Upper lobe of left lung (tissue), 6 donors: ENCODE data around the gene TEX13A. TPM values are rescaled to one million over a fixed set of nuclear protein-coding genes. Genes with fewer than 3 reads are reported as not detected.

ENCODE experiments used
- ATAC-seq, 2 donors: fragments of 200-7000 bp; cut with Tn5 transposase; one replicate each; pipeline ENCODE4 v1.9.1; 2022; ENCODE audit warnings: mild to moderate bottlenecking in 2 of 2, moderate library complexity in 2 of 2; ENCODE audit not compliant: low FRiP score in 2 of 2
- DNase-seq, 2 donors: peaks; one replicate each; pipeline ENCODE4 v3.0.0-alpha.2; 2019 to 2020
- H3K27ac ChIP-seq, 4 donors: fragments of 200-600 bp; sonication (generic); one replicate each; pipeline ENCODE4 v1.5.1; 2016 to 2019
- H3K27me3 ChIP-seq, 4 donors: fragments of 200-600 bp; sonication (generic); one replicate each; pipeline ENCODE4 v1.5.1; 2017 to 2019
- H3K36me3 ChIP-seq, 4 donors: fragments of 200-600 bp; sonication (generic); one replicate each; pipeline ENCODE4 v1.5.1; 2016 to 2019
- H3K4me1 ChIP-seq, 4 donors: fragments of 200-600 bp; sonication (generic); one replicate each; pipeline ENCODE4 v1.5.1; 2018 to 2019
- H3K4me3 ChIP-seq, 4 donors: fragments of 200-600 bp; sonication (generic); one replicate each; pipeline ENCODE4 v1.5.1; 2017 to 2019; ENCODE audit warnings: mild to moderate bottlenecking in 2 of 4, moderate library complexity in 1 of 4
- H3K9me3 ChIP-seq, 4 donors: fragments of 200-600 bp; sonication (generic); one replicate each; pipeline ENCODE4 v1.5.1; 2018 to 2019
- EP300 ChIP-seq, 4 donors: sonication (generic); formaldehyde crosslinking; IDR thresholded peaks; one replicate each; pipeline ENCODE4 v1.5.1; 2017; ENCODE audit warnings: antibody characterized with exemption in 4 of 4, control low read depth in 2 of 4
- POLR2A ChIP-seq, 4 donors: fragments of 450-650 bp; IDR thresholded peaks; one replicate each; pipeline ENCODE4 v1.5.1; 2016 to 2017; ENCODE audit warnings: antibody characterized with exemption in 4 of 4, mild to moderate bottlenecking in 2 of 4
- POLR2AphosphoS5 ChIP-seq, 2 donors: sonication (generic); formaldehyde crosslinking; IDR thresholded peaks; one replicate each; pipeline ENCODE4 v1.5.1; 2017; ENCODE audit warnings: antibody characterized with exemption in 2 of 2
- WGBS, 2 donors: methylation state at CpG; one replicate each; pipeline ENCODE4 v1.1.5; 2017 to 2018; 5-methylcytosine and 5-hydroxymethylcytosine counted together
- total RNA-seq, 6 donors: library from RNA; depleted of rRNA in 4 of 6; stranded (reverse); fragments of >200 nt in 4 of 6; gene quantifications; one replicate each; pipeline versions ENCODE4 v1.1.0 to v1.2.1, GENCODE V29; 2016 to 2021
- TF ChIP-seq, protein P1 (sequence below), 6 experiments: fragments of 450-650 bp in 4 of 6; fragments of 200-600 bp in 2 of 6; sonication (generic) in 2 of 6; IDR thresholded peaks; one replicate each; pipeline ENCODE4 v1.5.1; 2016 to 2019; ENCODE audit warnings: antibody characterized with exemption in 6 of 6
- donor health status: DM: no; HTN: no; CAD: no; lungs with moderate emphysema.
- donor health status: DM: no; HTN: yes; CAD: no; lungs with severe emphysema.

Gene TEX13A
- total RNA-seq, 6 donors from 2014 or later = not detected

DNA sequence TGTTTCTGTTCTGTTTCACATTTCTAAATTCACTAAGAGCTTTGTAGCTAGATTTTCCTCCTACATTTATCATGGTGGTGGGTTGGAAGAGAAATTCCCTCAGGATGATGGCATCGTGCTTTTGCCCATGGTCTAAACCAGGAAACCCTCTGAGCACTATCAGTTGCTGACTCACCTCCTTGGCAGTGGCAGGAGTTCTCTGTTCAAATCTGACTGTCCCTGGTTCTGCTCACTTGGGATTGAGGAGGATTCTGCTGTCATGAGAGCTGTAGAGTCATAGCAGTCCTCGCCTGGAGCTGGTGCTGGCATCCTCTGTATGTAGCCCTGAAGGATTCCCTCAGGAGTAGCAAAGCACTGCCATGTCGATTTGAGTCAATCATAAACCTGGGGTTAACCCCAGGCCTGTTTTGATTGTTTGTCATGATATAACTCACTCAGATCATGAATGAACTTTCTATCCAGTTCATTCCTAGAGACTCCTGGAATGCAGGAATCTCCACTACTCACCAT lies 9.4 kb downstream of the TEX13A start:
- no peaks in the 10 kb centered on the region for H3K27me3 ChIP-seq
- H3K4me1 ChIP-seq = no peaks in the 10 kb centered on the region
- WGBS, 2 donors = 79 to 100% methylated on average over 1 to 3 of the region's 3 CpGs
- no peaks in the 10 kb centered on the region for H3K36me3 ChIP-seq
- TF ChIP-seq, protein P1, sequence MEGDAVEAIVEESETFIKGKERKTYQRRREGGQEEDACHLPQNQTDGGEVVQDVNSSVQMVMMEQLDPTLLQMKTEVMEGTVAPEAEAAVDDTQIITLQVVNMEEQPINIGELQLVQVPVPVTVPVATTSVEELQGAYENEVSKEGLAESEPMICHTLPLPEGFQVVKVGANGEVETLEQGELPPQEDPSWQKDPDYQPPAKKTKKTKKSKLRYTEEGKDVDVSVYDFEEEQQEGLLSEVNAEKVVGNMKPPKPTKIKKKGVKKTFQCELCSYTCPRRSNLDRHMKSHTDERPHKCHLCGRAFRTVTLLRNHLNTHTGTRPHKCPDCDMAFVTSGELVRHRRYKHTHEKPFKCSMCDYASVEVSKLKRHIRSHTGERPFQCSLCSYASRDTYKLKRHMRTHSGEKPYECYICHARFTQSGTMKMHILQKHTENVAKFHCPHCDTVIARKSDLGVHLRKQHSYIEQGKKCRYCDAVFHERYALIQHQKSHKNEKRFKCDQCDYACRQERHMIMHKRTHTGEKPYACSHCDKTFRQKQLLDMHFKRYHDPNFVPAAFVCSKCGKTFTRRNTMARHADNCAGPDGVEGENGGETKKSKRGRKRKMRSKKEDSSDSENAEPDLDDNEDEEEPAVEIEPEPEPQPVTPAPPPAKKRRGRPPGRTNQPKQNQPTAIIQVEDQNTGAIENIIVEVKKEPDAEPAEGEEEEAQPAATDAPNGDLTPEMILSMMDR (IDR thresholded peaks at IDR 0.05) = no peak
- TF ChIP-seq POLR2AphosphoS5 (IDR thresholded peaks at IDR 0.05) = no peak
- ATAC-seq (no peak), DNase-seq (no peak)
- H3K9me3 ChIP-seq = no peaks in the 10 kb centered on the region
- no peak overlapping the region for H3K27ac ChIP-seq
- no peak overlapping the region for H3K4me3 ChIP-seq

DNA sequence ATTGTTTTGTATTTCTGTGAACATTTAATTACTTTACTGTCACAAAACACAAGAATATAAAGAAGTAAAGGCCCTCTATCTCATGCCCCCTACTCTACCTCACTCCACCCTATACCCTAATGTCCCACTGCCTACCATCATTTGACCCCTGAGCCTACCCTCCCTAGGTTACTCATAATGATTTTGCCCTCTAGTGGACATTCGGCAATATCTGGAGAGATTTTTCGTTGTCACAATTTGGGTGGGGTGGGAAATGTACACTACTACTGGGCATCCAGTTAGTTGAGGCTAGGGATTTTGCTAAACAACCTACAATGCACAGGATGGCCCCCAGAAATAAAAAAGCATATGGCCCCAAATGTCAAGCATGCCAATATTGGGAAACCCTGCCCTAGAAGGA lies 10.2 kb downstream of the TEX13A start:
- H3K4me3 ChIP-seq = no peak overlapping the region
- DNase-seq = no peak
- no peak for TF ChIP-seq EP300 (IDR thresholded peaks at IDR 0.05)
- TF ChIP-seq, protein P1 (IDR thresholded peaks at IDR 0.05) = no peak
- no peak for TF ChIP-seq POLR2AphosphoS5 (IDR thresholded peaks at IDR 0.05)
- TF ChIP-seq POLR2A (IDR thresholded peaks at IDR 0.05) = no peak
- H3K27ac ChIP-seq = no peak overlapping the region
- WGBS, 2 donors = 73 to 100% methylated on average over 2 of the region's 2 CpGs
- no peaks in the 10 kb centered on the region for H3K9me3 ChIP-seq
- no peak for ATAC-seq
- no peaks in the 10 kb centered on the region for H3K27me3 ChIP-seq
- no peaks in the 10 kb centered on the region for H3K4me1 ChIP-seq
- H3K36me3 ChIP-seq = no peaks in the 10 kb centered on the region

DNA sequence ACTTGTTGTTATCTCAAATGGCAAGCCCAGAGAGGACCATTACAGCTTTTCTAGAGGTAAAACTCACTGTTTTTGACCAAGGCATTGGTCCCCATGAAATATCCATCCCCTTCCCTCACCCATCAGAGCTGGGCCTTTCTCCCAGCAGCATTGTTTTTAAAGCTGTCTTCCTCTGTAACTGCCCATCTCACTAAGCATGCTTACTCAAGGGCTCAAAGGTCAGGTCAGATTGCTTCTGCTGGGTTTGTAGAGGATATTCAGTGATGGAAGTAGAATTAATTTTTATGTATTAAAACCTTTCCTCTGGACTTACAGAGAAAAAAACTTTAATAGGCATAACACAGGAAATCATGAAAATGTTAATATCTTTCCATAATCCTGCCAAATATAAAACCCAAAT lies 11.1 kb downstream of the TEX13A start:
- DNase-seq (no peak), ATAC-seq (no peak)
- Histone ChIP-seq H3K9me3 (no peaks in the 10 kb centered on the region), H3K36me3 (no peaks in the 10 kb centered on the region), H3K4me1 (no peaks in the 10 kb centered on the region), H3K4me3 (no peak overlapping the region), H3K27me3 (no peaks in the 10 kb centered on the region), H3K27ac (no peak overlapping the region)
- TF ChIP-seq POLR2AphosphoS5 (IDR thresholded peaks at IDR 0.05) (no peak), EP300 (IDR thresholded peaks at IDR 0.05) (no peak), POLR2A (IDR thresholded peaks at IDR 0.05) (no peak)
- TF ChIP-seq, protein P1 (IDR thresholded peaks at IDR 0.05) = no peak

DNA sequence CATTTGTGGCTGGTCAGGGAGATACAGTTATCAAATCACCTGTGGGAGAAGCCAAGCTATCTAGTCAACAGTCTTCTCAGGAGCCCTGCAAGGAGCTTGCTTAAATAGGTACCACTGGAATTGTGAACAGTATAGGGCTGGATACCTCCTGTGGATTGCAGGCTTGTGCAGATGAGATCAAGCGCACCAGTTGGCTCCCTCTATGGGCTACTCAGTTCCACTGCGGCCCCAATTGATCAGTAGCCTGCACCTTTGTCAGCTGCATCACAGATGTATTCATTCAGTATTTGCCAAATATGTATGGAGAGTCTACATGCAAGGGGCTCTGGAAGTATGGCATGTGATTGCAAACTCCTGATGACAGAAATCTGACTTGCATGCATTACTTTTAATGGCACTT lies 28.6 kb downstream of the TEX13A start:
- no peaks in the 10 kb centered on the region for H3K27me3 ChIP-seq
- DNase-seq (no peak), ATAC-seq (no peak)
- H3K9me3 ChIP-seq = no peaks in the 10 kb centered on the region
- no peaks in the 10 kb centered on the region for H3K4me1 ChIP-seq
- H3K27ac ChIP-seq = no peak overlapping the region
- no peaks in the 10 kb centered on the region for H3K36me3 ChIP-seq
- TF ChIP-seq EP300 (IDR thresholded peaks at IDR 0.05) = no peak
- TF ChIP-seq POLR2A (IDR thresholded peaks at IDR 0.05) = no peak
- TF ChIP-seq, protein P1 (IDR thresholded peaks at IDR 0.05) = peak in 1 of 6 experiments; percentile 17
- TF ChIP-seq POLR2AphosphoS5 (IDR thresholded peaks at IDR 0.05) = no peak
- no peak overlapping the region for H3K4me3 ChIP-seq
- WGBS, 2 donors = 36% methylated on average over 2 of the region's 2 CpGs; no CpG with 5 or more reads in 1 of the 2 donors

DNA sequence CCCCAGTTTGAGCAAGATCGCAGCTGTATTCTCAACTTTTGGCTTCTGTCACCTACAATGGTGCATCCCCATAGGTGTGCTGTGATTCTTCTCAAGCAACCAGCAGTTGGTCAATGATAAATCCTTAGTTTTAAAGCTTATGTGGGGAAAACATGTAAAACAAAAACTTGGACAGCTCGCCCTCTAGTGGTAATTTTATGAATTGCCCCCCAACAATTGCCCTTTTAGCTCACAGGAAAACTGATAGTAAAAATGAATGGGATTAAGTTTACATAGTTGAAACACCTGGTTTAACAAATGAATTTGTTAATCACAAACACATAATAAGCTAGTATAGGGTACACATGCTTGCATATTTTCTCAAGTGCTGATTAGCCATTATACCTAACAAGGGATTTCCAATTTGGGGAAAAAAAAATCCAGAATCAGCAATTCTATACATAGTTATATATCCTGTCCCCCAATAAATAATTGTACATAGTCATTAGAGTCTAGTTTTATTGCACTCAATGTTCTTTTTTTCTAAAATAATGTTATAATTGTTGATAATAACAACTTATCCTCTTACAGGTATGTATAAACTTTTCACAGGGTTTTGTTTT lies 30.1 kb downstream of the TEX13A start:
- H3K9me3 ChIP-seq = no peaks in the 10 kb centered on the region
- no peaks in the 10 kb centered on the region for H3K4me1 ChIP-seq
- no peak for ATAC-seq
- DNase-seq = no peak
- TF ChIP-seq, protein P1 (IDR thresholded peaks at IDR 0.05) = peak; percentile 49 to 91 (median 62)
- TF ChIP-seq POLR2AphosphoS5 (IDR thresholded peaks at IDR 0.05) = no peak
- H3K36me3 ChIP-seq = no peaks in the 10 kb centered on the region
- H3K4me3 ChIP-seq = no peak overlapping the region
- no peaks in the 10 kb centered on the region for H3K27me3 ChIP-seq
- WGBS, 2 donors = 5 to 17% methylated on average over 2 of the region's 2 CpGs
- no peak overlapping the region for H3K27ac ChIP-seq
